ENCODE results near the gene ARHGAP24. TPM values are rescaled to one million over a fixed set of nuclear protein-coding genes. Genes with fewer than 3 reads are reported as not detected.

The ARHGAP24 gene
- total and polyA plus RNA-seq, 3 donors from 2014 or later, result 5.7 to 9.9 (median 9.4) TPM

DNA sequence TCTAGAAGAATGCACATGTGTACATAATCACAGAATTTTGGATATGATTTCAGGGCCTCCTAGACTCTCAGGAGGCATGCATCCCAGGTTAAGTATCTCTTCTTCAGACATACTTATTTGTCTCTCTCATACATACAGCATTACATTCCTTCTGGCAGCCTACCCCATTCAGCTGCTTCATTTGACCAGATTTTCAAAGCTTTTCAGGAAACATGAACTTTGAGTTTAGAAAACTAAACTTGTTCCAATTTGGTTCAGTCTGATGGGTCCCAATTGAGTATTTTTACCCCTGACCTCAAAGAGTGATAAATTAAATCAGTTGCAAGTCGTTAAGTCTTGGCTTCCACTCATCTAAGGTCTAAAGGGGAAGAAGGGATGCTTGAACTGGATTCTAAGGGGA is 330.9 kb downstream of the ARHGAP24 start:
- 38 to 55% methylated on average over 1 of the region's 1 CpG for WGBS, 2 donors
- Histone ChIP-seq H3K4me3 (no peak overlapping the region), H3K27me3 (no peaks in the 10 kb centered on the region), H3K4me1 (no peaks in the 10 kb centered on the region), H3K9me3 (no peaks in the 10 kb centered on the region), H3K27ac (no peak overlapping the region), H3K36me3 (ENCODE audit: low read depth, missing control alignments) (no peaks in the 10 kb centered on the region)
- DNase-seq, result no peak
- TF ChIP-seq, protein P1, sequence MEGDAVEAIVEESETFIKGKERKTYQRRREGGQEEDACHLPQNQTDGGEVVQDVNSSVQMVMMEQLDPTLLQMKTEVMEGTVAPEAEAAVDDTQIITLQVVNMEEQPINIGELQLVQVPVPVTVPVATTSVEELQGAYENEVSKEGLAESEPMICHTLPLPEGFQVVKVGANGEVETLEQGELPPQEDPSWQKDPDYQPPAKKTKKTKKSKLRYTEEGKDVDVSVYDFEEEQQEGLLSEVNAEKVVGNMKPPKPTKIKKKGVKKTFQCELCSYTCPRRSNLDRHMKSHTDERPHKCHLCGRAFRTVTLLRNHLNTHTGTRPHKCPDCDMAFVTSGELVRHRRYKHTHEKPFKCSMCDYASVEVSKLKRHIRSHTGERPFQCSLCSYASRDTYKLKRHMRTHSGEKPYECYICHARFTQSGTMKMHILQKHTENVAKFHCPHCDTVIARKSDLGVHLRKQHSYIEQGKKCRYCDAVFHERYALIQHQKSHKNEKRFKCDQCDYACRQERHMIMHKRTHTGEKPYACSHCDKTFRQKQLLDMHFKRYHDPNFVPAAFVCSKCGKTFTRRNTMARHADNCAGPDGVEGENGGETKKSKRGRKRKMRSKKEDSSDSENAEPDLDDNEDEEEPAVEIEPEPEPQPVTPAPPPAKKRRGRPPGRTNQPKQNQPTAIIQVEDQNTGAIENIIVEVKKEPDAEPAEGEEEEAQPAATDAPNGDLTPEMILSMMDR (IDR thresholded peaks at IDR 0.05), result no peak
- no peak for TF ChIP-seq POLR2A (IDR thresholded peaks at IDR 0.05)
- intact Hi-C loops (cut with DNase I; ENCODE audit: low total_unique reads), result no loop called here

- H3K4me1 ChIP-seq, result no peaks in the 10 kb centered on the region
- H3K36me3 ChIP-seq (ENCODE audit: low read depth, missing control alignments), result no peaks in the 10 kb centered on the region
- DNase-seq, result no peak
- no peaks in the 10 kb centered on the region for H3K27me3 ChIP-seq
- H3K27ac ChIP-seq, result no peak overlapping the region
- intact Hi-C loops (cut with DNase I; ENCODE audit: low total_unique reads), result no loop called here
- TF ChIP-seq, protein P1 (IDR thresholded peaks at IDR 0.05), result no peak
- TF ChIP-seq POLR2A (IDR thresholded peaks at IDR 0.05), result no peak
- H3K9me3 ChIP-seq, result no peaks in the 10 kb centered on the region
- H3K4me3 ChIP-seq, result no peak overlapping the region
Observed at GRCh38 chr4:85806334-85806733, 331.4 kb downstream of the ARHGAP24 start.

DNA sequence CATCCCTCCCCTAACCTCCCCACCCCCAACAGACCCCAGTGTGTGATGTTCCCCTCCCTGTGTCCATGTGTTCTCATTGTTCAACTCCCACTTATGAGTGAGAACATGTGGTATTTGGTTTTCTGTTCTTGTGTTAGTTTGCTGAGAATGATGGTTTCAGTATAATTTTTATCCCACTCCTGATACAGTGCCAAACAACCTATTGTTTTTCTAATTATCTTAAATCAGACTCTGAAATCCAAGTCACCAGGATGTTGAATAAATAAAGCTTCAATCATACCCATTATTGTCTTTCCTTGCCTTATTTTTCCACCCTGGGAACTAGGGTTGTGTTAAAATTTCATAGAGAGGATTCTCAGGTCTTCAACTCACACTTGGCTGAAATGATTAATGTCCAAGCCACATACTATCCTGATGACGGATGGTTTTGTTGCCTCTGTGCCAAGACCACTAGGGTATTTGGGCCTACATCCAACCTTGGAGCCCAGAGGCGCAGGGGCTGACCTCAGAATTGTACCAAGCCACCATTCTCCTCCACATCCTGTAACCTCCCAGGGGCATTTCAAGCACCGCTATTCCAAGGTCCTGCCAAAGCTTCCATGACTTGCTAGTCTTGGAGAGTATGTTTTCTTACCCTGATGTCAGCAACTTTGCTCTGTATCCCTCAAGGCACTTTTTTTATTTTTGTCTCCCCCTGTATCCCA is 332.4 kb downstream of the ARHGAP24 start:
- Histone ChIP-seq H3K4me1 (no peaks in the 10 kb centered on the region), H3K4me3 (no peak overlapping the region), H3K36me3 (ENCODE audit: low read depth, missing control alignments) (no peaks in the 10 kb centered on the region), H3K27ac (no peak overlapping the region), H3K9me3 (no peaks in the 10 kb centered on the region), H3K27me3 (no peaks in the 10 kb centered on the region)
- WGBS, 2 donors, result 79% methylated on average over 3 of the region's 3 CpGs
- TF ChIP-seq, protein P1 (IDR thresholded peaks at IDR 0.05), result no peak
- TF ChIP-seq POLR2A (IDR thresholded peaks at IDR 0.05), result no peak
- intact Hi-C loops (cut with DNase I; ENCODE audit: low total_unique reads), result no loop called here
- no peak for DNase-seq

- H3K9me3 ChIP-seq, result no peaks in the 10 kb centered on the region
- no peak overlapping the region for H3K4me3 ChIP-seq
- H3K27ac ChIP-seq, result no peak overlapping the region
- no peaks in the 10 kb centered on the region for H3K36me3 ChIP-seq (ENCODE audit: low read depth, missing control alignments)
- H3K4me1 ChIP-seq, result no peaks in the 10 kb centered on the region
- TF ChIP-seq POLR2A (IDR thresholded peaks at IDR 0.05), result no peak
- TF ChIP-seq, protein P1 (IDR thresholded peaks at IDR 0.05), result no peak
- DNase-seq, result no peak
- WGBS, 2 donors, result 61 to 68% methylated on average over 2 of the region's 2 CpGs
- no peaks in the 10 kb centered on the region for H3K27me3 ChIP-seq
- intact Hi-C loops (cut with DNase I; ENCODE audit: low total_unique reads), result no loop called here
Observed at GRCh38 chr4:85808104-85808503, 333.2 kb downstream of the ARHGAP24 start.

GRCh38 chr4:85808864-85809263 is 333.9 kb downstream of the ARHGAP24 start:
- Histone ChIP-seq H3K36me3 (ENCODE audit: low read depth, missing control alignments) (no peaks in the 10 kb centered on the region), H3K9me3 (no peaks in the 10 kb centered on the region), H3K27me3 (no peaks in the 10 kb centered on the region), H3K4me1 (no peaks in the 10 kb centered on the region), H3K27ac (no peak overlapping the region), H3K4me3 (no peak overlapping the region)
- intact Hi-C loops (cut with DNase I; ENCODE audit: low total_unique reads), result no loop called here
- TF ChIP-seq POLR2A (IDR thresholded peaks at IDR 0.05), result no peak
- TF ChIP-seq, protein P1 (IDR thresholded peaks at IDR 0.05), result no peak
- DNase-seq, result no peak
